WTC11 (cell line): Measurements from ENCODE around the gene LTBP4.

Experiments used
- CREM ChIP-seq: sonication (generic); formaldehyde crosslinking; IDR thresholded peaks from 2 replicates; pipeline ENCODE4 v1.8.1; 2022; ENCODE audit warnings: mild to moderate bottlenecking, missing genetic modification reagents, moderate library complexity
- SMAD3 ChIP-seq: sonication (generic); formaldehyde crosslinking; IDR thresholded peaks from 2 replicates; pipeline ENCODE4 v1.8.0; 2022; ENCODE audit warnings: missing genetic modification reagents, mild to moderate bottlenecking, borderline replicate concordance

GRCh38 chr19:40668991-40669614 lies 67.9 kb downstream of the LTBP4 start:
- TF ChIP-seq SMAD3 (CRISPR knock-in tag) (no peak), CREM (CRISPR knock-in tag) (no peak)
